ENCODE data around the gene WDTC1. TPM values are rescaled to one million over a fixed set of nuclear protein-coding genes. Genes with fewer than 3 reads are reported as not detected.
"Not testable (repeated sequence)": the region's sequence is repeated elsewhere in the genome, so short reads cannot be mapped to it uniquely, and the experiment has no call there.

Gene WDTC1
- total and polyA plus RNA-seq, 4 donors: 12.8 to 38.5 (median 26.7) TPM

- no peak for ATAC-seq (ENCODE audit: low FRiP score)
- intact Hi-C loops (cut with DNase I): no loop called here
- no peak overlapping the region for H3K4me3 ChIP-seq (ENCODE audit: low read length in 2 of 2)
- no peaks in the 10 kb centered on the region for H3K27me3 ChIP-seq (ENCODE audit: control insufficient read depth in 1 of 2, insufficient read depth in 2 of 2, low read length in 1 of 2)
- DNase-seq: no peak
- no peaks in the 10 kb centered on the region for H3K4me1 ChIP-seq (ENCODE audit: control insufficient read depth in 1 of 2, insufficient read depth in 2 of 2, low read length in 2 of 2)
- no peaks in the 10 kb centered on the region for H3K9me3 ChIP-seq (ENCODE audit: control insufficient read depth, low read length)
- WGBS, 2 donors: 40 to 46% methylated on average over 5 of the region's 5 CpGs
- H3K27ac ChIP-seq (ENCODE audit: low read depth in 1 of 2, low read length in 2 of 2): no peak overlapping the region
- H3K36me3 ChIP-seq (ENCODE audit: control insufficient read depth in 1 of 2, insufficient read depth in 2 of 2, low read length in 1 of 2): peaks cover 0 to 6% of the 10 kb centered on the region in 2 donors
These were observed 32.7 kb downstream of the WDTC1 start for GRCh38 chr1:27267153-27267552.

GRCh38 chr1:27269276-27269675 lies 34.8 kb downstream of the WDTC1 start:
- no peak overlapping the region for H3K4me3 ChIP-seq (ENCODE audit: low read length in 2 of 2)
- DNase-seq (no peak), ATAC-seq (ENCODE audit: low FRiP score) (no peak)
- H3K36me3 ChIP-seq (ENCODE audit: control insufficient read depth in 1 of 2, insufficient read depth in 2 of 2, low read length in 1 of 2): peaks cover 2 to 3% of the 10 kb centered on the region in 2 donors
- no peaks in the 10 kb centered on the region for H3K9me3 ChIP-seq (ENCODE audit: control insufficient read depth, low read length)
- no peaks in the 10 kb centered on the region for H3K4me1 ChIP-seq (ENCODE audit: control insufficient read depth in 1 of 2, insufficient read depth in 2 of 2, low read length in 2 of 2)
- WGBS, 2 donors: 69 to 89% methylated on average over 4 of the region's 4 CpGs
- no peak overlapping the region for H3K27ac ChIP-seq (ENCODE audit: low read depth in 1 of 2, low read length in 2 of 2)
- intact Hi-C loops (cut with DNase I): no loop called here
- H3K27me3 ChIP-seq (ENCODE audit: control insufficient read depth in 1 of 2, insufficient read depth in 2 of 2, low read length in 1 of 2): no peaks in the 10 kb centered on the region

- DNase-seq (no peak), ATAC-seq (ENCODE audit: low FRiP score) (no peak)
- no peak overlapping the region for H3K27ac ChIP-seq (ENCODE audit: low read depth in 1 of 2, low read length in 2 of 2)
- no peak overlapping the region for H3K4me3 ChIP-seq (ENCODE audit: low read length in 2 of 2)
- no peaks in the 10 kb centered on the region for H3K4me1 ChIP-seq (ENCODE audit: control insufficient read depth in 1 of 2, insufficient read depth in 2 of 2, low read length in 2 of 2)
- intact Hi-C loops (cut with DNase I): no loop called here
- H3K9me3 ChIP-seq (ENCODE audit: control insufficient read depth, low read length): no peaks in the 10 kb centered on the region
- peaks cover 0 to 2% of the 10 kb centered on the region in 2 donors for H3K36me3 ChIP-seq (ENCODE audit: control insufficient read depth in 1 of 2, insufficient read depth in 2 of 2, low read length in 1 of 2)
- no peaks in the 10 kb centered on the region for H3K27me3 ChIP-seq (ENCODE audit: control insufficient read depth in 1 of 2, insufficient read depth in 2 of 2, low read length in 1 of 2)
- 94 to 97% methylated on average over 1 of the region's 1 CpG for WGBS, 2 donors
These were observed 39.8 kb downstream of the WDTC1 start for GRCh38 chr1:27274204-27274603.

- ATAC-seq (ENCODE audit: low FRiP score) (no peak), DNase-seq (no peak)
- Histone ChIP-seq H3K27ac (ENCODE audit: low read depth in 1 of 2, low read length in 2 of 2) (no peak overlapping the region), H3K4me3 (ENCODE audit: low read length in 2 of 2) (no peak overlapping the region), H3K27me3 (ENCODE audit: control insufficient read depth in 1 of 2, insufficient read depth in 2 of 2, low read length in 1 of 2) (no peaks in the 10 kb centered on the region), H3K9me3 (ENCODE audit: control insufficient read depth, low read length) (no peaks in the 10 kb centered on the region), H3K4me1 (ENCODE audit: control insufficient read depth in 1 of 2, insufficient read depth in 2 of 2, low read length in 2 of 2) (no peaks in the 10 kb centered on the region), H3K36me3 (ENCODE audit: control insufficient read depth in 1 of 2, insufficient read depth in 2 of 2, low read length in 1 of 2) (peaks cover 0 to 2% of the 10 kb centered on the region in 2 donors)
- WGBS, 2 donors: 62 to 66% methylated on average over 3 of the region's 3 CpGs
- intact Hi-C loops (cut with DNase I): no loop called here
These were observed 41.3 kb downstream of the WDTC1 start for GRCh38 chr1:27275696-27276095.

- intact Hi-C loops (cut with DNase I): loop anchor here (1.0 to 5.0 kb wide), 6 partner anchors 86 to 242 kb away; no protein-coding TSS in a partner anchor
- H3K36me3 ChIP-seq (ENCODE audit: control insufficient read depth in 1 of 2, insufficient read depth in 2 of 2, low read length in 1 of 2): peaks cover 0 to 6% of the 10 kb centered on the region in 2 donors
- no peaks in the 10 kb centered on the region for H3K9me3 ChIP-seq (ENCODE audit: control insufficient read depth, low read length)
- 43 to 46% methylated on average over 11 of the region's 11 CpGs for WGBS, 2 donors
- H3K4me1 ChIP-seq (ENCODE audit: control insufficient read depth in 1 of 2, insufficient read depth in 2 of 2, low read length in 2 of 2): no peaks in the 10 kb centered on the region
- H3K4me3 ChIP-seq (ENCODE audit: low read length in 2 of 2): no peak overlapping the region
- ATAC-seq (ENCODE audit: low FRiP score): peak; percentile 90
- no peak overlapping the region for H3K27ac ChIP-seq (ENCODE audit: low read depth in 1 of 2, low read length in 2 of 2)
- no peaks in the 10 kb centered on the region for H3K27me3 ChIP-seq (ENCODE audit: control insufficient read depth in 1 of 2, insufficient read depth in 2 of 2, low read length in 1 of 2)
- DNase-seq: peak; percentile 88 to 93
These were observed 50.2 kb downstream of the WDTC1 start for GRCh38 chr1:27284425-27285273.

- Histone ChIP-seq H3K36me3 (ENCODE audit: control insufficient read depth in 1 of 2, insufficient read depth in 2 of 2, low read length in 1 of 2) (peaks cover 0 to 6% of the 10 kb centered on the region in 2 donors), H3K4me3 (ENCODE audit: low read length in 2 of 2) (no peak overlapping the region), H3K9me3 (ENCODE audit: control insufficient read depth, low read length) (no peaks in the 10 kb centered on the region), H3K4me1 (ENCODE audit: control insufficient read depth in 1 of 2, insufficient read depth in 2 of 2, low read length in 2 of 2) (no peaks in the 10 kb centered on the region), H3K27ac (ENCODE audit: low read depth in 1 of 2, low read length in 2 of 2) (no peak overlapping the region), H3K27me3 (ENCODE audit: control insufficient read depth in 1 of 2, insufficient read depth in 2 of 2, low read length in 1 of 2) (no peaks in the 10 kb centered on the region)
- ATAC-seq (ENCODE audit: low FRiP score) (no peak), DNase-seq (no peak)
- intact Hi-C loops (cut with DNase I): loop anchor here (1.0 to 5.0 kb wide), 3 partner anchors 86 to 243 kb away; no protein-coding TSS in a partner anchor
- 61 to 76% methylated on average over 2 of the region's 2 CpGs for WGBS, 2 donors
These were observed 50.8 kb downstream of the WDTC1 start for GRCh38 chr1:27285274-27285660.

GRCh38 chr1:27285821-27286220 lies 51.4 kb downstream of the WDTC1 start:
- H3K4me3 ChIP-seq (ENCODE audit: low read length in 2 of 2); H3K36me3 ChIP-seq (ENCODE audit: control insufficient read depth in 1 of 2, insufficient read depth in 2 of 2, low read length in 1 of 2); H3K9me3 ChIP-seq (ENCODE audit: control insufficient read depth, low read length); H3K4me1 ChIP-seq (ENCODE audit: control insufficient read depth in 1 of 2, insufficient read depth in 2 of 2, low read length in 2 of 2); DNase-seq; H3K27ac ChIP-seq (ENCODE audit: low read depth in 1 of 2, low read length in 2 of 2); ATAC-seq (ENCODE audit: low FRiP score); H3K27me3 ChIP-seq (ENCODE audit: control insufficient read depth in 1 of 2, insufficient read depth in 2 of 2, low read length in 1 of 2): not testable (repeated sequence)
- 94 to 99% methylated on average over 7 of the region's 7 CpGs for WGBS, 2 donors
- intact Hi-C loops (cut with DNase I): loop anchor here (1.0 to 5.0 kb wide), 3 partner anchors 87 to 244 kb away; no protein-coding TSS in a partner anchor

GRCh38 chr1:27289125-27289524 lies 54.7 kb downstream of the WDTC1 start:
- H3K36me3 ChIP-seq (ENCODE audit: control insufficient read depth in 1 of 2, insufficient read depth in 2 of 2, low read length in 1 of 2): peaks cover 8 to 13% of the 10 kb centered on the region in 2 donors
- not testable (repeated sequence) for DNase-seq; H3K4me3 ChIP-seq (ENCODE audit: low read length in 2 of 2); H3K9me3 ChIP-seq (ENCODE audit: control insufficient read depth, low read length); ATAC-seq (ENCODE audit: low FRiP score); H3K27me3 ChIP-seq (ENCODE audit: control insufficient read depth in 1 of 2, insufficient read depth in 2 of 2, low read length in 1 of 2); H3K4me1 ChIP-seq (ENCODE audit: control insufficient read depth in 1 of 2, insufficient read depth in 2 of 2, low read length in 2 of 2); H3K27ac ChIP-seq (ENCODE audit: low read depth in 1 of 2, low read length in 2 of 2)
- 96 to 97% methylated on average over 10 to 29 of the region's 29 CpGs for WGBS, 2 donors
- intact Hi-C loops (cut with DNase I): loop anchor here in 1 of 2 donors (5.0 kb wide), 1 partner anchor 247 kb away; no protein-coding TSS in a partner anchor

GRCh38 chr1:27290581-27290980 lies 56.1 kb downstream of the WDTC1 start:
- DNase-seq: no peak
- Histone ChIP-seq H3K4me1 (ENCODE audit: control insufficient read depth in 1 of 2, insufficient read depth in 2 of 2, low read length in 2 of 2) (no peaks in the 10 kb centered on the region), H3K36me3 (ENCODE audit: control insufficient read depth in 1 of 2, insufficient read depth in 2 of 2, low read length in 1 of 2) (peaks cover 8 to 16% of the 10 kb centered on the region in 2 donors), H3K27me3 (ENCODE audit: control insufficient read depth in 1 of 2, insufficient read depth in 2 of 2, low read length in 1 of 2) (no peaks in the 10 kb centered on the region), H3K4me3 (ENCODE audit: low read length in 2 of 2) (no peak overlapping the region), H3K9me3 (ENCODE audit: control insufficient read depth, low read length) (no peaks in the 10 kb centered on the region), H3K27ac (ENCODE audit: low read depth in 1 of 2, low read length in 2 of 2) (no peak overlapping the region)
- no peak for ATAC-seq (ENCODE audit: low FRiP score)
- intact Hi-C loops (cut with DNase I): no loop called here
- WGBS, 2 donors: 91 to 92% methylated on average over 3 of the region's 3 CpGs

All from aorta (tissue), 5 donors.